Measurements from ENCODE around the gene TBC1D1.

Gene TBC1D1

DNA sequence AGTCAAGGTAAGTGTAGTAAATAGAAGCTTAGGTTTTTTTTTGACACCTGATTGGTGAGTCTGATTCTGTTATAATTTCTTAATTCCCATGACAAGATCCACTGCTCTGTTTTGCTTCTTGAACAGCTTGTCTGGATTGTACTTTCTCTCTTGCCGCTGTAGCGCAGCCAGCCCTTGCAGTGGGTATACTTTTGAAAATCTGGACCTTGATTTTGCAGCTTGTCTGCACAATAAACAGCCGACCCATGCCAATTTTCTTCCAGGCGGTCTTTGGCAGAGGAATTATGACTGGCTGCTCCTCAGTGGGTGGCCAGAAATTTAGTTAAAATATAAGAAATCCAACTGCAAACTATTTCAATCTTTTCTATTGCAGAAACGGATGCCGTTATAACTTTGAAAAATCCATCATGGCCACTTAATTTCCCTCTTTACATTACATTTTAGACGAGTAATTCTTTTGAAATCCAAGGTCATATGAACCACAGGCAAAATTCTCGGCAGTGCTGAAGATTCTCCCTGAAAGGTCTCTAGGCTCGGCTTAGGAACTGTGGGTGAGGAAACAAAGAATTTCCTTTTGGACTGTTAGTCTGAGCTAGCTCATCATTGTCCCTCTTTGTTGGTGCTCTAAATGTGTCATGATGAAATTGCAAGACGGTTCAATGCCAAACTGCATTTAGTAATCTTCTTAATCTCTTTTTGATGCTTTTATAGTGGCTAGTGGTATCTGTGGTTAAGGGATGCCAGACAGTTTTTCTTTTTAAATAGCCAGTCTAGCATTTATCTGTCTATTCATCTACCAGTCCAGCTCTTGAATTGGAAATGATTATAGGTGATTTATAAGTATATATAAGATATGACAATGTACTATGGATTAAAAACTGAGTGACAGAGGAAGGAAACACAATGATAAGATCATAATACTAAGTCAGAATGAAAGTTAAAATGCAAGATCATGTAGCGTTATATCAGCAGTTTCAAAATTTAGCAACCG lies 37.8 kb downstream of the TBC1D1 start:
- DNase-seq = no peak

DNA sequence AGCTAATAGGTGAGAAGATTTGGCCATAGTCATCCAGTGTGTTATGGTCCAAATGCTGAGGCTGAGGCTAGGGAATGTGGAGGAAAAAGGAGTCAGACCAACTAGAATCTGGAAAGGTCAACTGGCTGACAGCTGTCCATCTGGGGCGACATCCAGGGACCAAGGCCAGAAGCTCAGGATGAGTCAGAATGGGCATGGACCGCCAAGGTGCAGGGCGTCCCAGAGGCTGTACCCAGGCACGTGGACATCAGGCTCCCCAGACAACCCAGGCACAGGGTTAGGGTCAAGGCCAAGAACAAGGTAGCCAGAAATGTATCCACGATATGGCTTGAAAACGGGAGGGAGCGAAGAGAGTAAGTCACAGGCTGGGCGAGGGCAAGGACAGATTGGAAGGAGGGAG lies 43.2 kb downstream of the TBC1D1 start:
- no peak for DNase-seq

DNA sequence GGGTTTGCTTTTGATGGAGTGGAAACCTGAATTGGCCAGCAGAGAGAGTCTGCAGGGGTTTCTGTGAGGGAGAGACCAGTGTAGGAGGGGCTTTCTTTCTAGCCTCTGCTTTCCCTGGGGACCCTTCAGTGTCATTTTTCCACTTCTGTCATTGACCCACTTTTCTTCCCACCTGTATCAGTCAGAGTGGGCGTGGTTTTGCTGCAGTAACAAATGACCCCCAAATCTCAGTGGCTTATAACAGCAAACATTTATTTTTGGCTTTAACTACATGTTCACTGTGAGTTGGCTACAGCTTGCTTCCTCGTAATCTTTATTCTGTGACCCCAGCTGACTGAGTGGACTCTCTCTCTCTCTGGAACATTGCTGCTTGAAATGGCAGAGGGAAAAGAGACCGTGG lies 43.7 kb downstream of the TBC1D1 start:
- DNase-seq = no peak

DNA sequence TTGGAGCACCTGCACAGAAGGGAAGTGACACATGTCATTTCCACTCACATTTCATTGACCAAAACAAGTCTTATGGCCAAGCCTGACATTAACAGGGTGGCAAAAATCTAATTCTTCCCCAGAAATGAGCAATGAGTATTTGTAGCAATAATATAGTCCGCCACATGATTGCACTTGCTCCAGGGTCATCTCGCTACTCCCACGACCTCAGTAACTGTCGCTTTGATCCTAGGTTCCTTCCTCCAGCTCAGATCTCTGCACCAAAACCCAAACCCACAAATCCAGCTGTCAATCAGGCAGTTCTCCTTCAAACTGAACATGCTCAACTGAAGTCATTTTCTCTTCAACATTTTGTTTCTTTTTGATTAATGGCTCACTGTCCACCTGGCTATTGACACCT lies 44.1 kb downstream of the TBC1D1 start:
- no peak for DNase-seq

DNA sequence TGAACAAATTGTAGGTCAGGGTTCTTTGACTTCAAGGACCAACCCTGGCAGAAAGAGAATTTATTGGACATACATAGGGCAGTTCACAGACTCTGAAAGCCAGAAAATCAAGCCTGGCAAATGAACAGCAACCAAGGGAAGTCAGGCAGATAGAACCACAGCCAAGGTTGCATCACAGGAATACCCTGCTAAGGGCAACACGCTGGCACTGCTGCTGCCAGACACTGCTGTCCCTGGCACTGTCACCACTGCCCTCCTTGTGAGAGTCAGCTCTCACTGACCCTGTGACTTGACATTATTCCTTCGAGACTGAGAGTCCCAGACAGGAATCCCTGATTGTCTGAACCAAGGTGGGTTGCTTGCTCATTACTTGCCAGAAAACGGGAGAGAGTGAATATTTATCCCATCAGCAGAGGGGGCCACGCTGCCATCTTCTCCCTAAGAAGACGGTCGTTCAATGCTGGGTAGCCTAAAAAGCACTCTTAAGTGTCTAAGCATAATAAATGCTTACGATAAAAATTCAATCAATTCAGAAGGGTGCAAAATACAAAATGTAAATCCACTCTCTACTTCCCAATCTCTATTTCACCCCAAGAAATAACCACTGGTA lies 46.1 kb downstream of the TBC1D1 start:
- DNase-seq = no peak

DNA sequence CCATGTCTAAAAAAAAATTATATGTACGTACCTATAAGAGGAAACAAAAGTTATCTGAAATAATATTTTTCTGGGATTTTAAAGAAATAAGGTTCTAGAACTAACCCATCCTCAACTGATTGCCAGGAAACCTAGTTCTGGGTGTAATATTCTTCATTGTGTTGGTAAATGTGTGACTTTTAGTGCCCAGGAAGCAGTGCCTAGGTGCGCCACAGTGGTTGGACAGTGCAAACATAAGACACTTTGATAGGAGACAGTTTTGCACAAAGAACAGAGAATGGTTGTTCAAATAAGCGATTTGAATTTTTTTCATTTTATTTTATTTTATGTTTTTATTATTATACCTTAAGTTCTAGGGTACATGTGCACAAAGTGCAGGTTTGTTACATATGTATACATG lies 47.3 kb downstream of the TBC1D1 start:
- no peak for DNase-seq

DNA sequence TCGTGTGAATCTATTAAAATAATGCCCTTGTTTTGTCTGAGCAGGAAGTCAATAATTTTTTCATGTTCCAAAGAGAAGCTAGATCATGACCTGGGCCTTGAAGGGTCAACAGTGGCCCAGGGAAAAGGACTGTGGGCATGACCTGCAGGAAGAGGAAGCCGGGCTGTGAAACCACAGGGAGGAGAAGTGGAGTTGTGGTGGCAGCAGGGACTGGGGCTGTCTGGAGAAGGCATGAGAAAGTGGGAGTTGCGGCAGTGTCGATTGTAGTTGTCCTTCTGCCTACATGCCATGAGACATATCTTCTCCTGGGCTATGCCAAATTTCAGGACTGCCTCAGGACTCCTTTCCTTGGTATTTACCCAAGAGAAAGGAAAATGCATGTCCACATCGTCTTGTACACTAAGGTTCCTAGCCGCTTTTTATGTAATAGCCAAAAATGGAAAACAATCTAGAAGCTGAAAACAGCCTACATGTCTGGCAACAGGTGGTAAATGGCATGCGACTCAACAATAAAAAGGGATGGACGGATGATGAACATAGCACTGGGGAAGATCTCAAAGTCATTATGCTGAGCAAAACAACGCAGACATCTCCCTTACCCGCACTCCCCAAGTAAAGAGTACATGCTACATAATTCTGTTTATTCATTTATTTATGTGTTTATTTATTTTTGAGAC lies 55.8 kb downstream of the TBC1D1 start:
- DNase-seq = no peak

DNA sequence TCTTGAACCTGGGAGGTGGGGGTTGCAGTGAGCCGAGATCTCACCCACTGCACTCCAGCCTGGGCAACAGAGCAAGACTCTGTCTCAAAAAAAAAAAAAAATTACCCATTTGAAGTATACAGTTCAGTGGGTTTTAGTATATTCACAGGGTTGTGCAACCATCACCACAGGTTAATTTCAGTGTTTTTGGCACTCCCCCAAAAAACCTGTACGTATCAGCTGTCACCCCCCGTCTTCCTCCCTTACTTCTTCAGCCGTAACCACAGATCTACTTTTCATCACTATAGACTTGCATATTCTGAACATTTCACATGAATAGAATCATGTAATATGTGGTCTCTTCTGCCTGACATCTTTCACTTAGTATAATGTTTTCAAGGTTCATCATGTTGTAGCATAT lies 57.7 kb downstream of the TBC1D1 start:
- no peak for DNase-seq

DNA sequence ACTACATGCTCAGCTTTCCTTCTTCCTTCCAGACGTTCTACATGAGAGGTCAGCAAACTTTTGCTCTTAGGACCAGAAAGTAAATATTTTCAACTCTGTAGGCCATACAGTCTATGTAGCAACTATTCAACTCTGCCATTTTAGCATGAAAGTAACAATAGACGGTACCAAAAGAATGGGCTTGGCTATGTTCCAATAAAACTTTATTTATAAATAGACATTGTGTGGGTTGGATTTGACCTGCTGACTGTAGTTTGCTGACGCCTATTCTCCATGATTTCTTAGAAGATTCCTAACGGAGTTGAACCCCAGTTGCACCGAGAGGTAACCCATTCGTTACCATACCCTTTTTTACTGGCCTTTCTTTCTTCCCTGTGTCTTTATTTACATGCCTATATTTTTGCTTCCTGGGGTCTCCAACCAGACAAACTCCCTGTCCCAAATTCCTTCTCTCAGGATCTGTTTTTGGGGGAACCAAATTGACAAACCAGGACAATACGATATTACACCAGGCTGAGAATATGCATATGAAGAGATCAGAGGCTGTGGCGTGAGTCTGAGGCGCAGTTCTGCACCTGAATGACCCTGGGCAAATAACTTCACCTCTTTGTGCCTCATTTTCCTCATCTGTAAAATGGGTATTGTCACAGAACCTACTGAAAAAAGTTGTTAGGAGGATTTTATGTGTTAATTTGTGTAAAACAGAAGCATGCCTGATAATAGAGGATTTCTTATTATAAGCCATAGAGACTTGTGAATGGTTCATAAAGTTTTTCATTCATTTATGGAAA lies 58.9 kb downstream of the TBC1D1 start:
- DNase-seq = no peak

DNA sequence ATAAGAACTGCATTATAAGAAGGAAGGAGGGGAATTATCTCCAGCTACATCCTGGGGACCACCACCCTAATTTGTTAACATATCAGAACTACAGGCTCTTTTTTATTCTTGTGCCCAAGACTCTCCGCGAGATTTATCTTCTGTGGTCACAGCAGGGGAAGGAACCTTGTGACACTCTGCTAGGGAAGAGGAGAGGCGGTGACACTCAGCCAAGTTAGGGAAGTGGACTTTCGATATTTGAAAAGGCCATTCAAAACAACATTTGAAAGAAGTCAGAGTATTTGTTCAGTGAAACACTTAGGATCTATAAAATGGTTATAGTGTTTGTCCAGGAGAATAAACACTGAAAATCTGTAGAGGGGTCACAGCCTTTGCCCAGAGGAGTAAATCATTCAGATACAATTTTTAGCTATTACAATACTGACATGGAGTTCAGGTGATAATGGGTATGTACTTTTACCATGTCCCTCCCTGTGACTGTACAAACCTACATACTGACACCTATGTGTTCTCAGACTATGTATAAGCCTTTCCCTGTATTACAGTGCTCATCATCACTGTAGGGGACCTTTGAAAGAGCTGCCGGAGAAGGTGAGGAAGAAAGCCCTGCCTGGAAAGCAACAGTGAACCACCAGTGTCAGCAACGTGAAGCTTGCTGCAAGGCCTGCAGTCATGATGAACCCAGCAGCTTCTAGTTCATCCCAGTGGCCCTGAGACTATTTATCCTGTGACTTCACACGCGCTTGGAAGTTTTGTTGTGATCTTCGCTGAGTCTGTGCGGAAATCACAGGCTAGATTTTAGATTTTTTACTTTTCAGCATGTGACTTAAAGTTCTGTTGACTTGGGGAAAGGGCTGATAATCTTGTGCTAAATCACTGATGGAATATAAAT lies 60.8 kb downstream of the TBC1D1 start:
- DNase-seq = no peak

DNA sequence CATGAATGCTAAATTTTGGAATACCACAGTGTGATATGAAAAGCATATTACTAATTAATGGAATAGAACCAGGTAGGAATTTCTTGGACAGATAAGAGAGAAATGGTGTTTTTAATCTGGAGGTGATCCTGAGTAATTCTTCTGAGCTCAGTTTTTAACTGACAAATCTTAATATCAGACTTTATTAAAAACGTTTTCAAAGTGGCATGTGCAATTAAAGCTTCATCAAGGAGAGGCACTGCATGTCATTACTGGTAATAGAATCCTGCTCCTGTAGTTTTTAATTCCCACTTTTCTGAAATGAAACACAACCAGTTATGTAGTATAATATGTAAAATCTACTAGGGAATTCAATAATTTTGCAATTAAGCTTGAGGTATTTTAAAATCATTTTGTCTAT lies 62.3 kb downstream of the TBC1D1 start:
- DNase-seq = no peak

DNA sequence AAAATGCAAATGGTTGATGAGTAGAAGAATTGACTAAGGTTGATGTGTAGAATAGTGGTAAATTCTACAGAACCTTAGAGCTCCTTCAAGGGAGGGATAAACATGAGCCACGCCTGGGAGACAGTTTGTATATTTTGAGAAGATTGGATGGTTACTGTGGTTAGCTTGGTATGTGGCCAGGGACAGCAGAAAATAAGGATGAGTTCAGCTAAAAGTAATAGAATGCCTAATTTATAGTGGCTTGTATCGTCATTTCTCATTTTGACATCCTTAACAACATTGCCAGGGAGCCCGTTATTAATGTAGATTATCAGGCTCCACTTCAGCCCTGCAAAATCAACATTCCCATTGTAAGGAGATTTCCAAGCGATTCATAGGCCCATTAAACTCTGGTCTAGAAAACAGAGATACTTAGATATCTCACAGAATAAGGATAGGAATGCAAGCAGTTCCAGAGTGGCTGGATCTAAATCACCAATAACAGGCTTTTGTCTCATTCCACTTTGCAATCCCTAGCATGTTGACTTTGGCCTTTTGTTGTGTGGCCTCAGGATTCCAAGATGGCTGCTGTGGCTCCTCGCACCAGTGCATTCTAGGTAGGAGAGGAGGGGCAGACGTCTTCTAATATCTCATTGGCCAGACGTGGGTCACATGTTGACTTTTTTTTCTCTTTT lies 62.9 kb downstream of the TBC1D1 start:
- DNase-seq = no peak

DNA sequence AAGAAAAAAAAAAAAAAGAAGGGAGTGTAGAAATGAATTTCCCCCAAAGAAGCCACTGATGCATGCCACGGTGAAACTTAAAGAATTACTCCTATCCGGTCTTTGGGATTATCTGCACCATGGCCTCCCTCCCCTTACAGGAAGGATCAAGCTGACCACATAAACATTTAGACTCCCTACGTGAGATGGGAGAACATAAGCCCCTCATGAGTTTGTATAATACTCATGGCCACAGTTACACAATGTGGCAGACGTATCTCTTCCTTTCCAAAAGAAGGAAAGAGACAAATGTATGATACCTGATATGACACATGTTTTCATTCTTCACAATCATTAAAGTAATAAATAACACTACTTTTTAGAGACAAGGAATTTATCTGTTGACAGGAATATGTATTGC lies 66.1 kb downstream of the TBC1D1 start:
- no peak for DNase-seq

DNA sequence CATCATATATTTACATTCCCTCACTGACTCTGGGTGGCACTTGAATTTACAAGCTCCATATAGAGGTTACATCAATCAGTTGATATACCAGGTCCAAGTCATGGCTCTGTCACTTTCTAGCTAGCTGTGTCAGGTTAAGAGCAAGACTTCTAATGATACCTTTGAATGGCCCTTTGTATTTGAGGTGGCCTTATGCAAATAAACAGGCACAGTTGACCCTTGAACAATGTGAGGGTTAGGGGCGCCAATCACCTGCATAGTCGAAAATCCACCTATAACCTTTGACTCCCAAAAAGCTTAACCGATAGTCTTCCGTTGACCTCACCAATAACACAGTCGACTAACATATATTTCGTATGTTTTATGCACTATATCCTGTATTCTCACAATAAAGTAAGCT lies 68.0 kb downstream of the TBC1D1 start:
- DNase-seq = no peak

DNA sequence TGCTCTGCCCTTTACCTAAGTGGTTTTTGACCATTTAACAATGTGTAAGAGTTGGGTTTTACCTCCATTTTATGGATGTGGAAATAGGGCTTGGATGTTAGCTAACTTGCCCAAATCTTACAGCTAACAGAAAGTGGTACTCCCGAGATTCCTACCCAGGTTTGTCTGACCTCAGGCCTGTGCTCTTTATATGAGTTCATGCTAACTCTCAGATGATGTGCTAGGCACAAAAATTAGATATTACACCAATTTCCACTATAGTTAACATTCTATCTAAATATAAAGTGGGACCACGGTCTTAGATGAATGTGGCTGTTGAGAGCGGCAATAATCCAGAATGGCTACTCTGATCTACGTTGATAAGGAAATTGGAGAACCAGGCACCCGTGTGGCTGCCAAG lies 69.2 kb downstream of the TBC1D1 start, which contains the start of gene PTTG2:
Gene PTTG2, plus strand, starts transcription at position 301 of the 400 bp plus-strand sequence. Its CDS starts 37 bp downstream, at position 338.
- DNase-seq = no peak

DNA sequence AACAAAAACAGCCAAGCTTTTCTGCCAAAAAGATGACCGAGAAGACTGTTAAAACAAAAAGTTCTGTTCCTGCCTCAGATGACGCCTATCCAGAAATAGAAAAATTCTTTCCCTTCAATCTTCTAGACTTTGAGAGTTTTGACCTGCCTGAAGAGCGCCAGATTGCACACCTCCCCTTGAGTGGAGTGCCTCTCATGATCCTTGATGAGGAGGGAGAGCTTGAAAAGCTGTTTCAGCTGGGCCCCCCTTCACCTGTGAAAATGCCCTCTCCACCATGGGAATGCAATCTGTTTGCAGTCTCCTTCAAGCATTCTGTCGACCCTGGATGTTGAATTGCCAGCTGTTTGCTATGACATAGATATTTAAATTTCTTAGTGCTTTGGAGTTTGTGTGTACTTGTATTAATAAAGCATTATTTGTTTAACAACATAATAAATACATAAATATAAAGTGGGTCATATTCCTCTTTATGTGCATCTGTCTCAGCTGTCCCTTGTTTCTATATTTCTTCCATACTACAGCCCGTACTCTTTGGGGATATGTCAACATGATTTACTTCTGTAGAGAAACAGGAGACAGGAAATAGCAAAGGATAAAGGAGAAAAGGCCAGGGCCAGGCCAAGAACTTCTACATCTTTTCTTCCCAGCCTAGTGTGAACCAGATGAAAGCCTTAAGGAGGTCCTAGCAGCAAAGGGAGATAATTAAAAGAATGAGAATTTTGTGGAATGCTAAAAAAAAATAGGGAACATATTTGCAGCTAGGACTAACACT lies 70.0 kb downstream of the TBC1D1 start:
- no peak for DNase-seq

DNA sequence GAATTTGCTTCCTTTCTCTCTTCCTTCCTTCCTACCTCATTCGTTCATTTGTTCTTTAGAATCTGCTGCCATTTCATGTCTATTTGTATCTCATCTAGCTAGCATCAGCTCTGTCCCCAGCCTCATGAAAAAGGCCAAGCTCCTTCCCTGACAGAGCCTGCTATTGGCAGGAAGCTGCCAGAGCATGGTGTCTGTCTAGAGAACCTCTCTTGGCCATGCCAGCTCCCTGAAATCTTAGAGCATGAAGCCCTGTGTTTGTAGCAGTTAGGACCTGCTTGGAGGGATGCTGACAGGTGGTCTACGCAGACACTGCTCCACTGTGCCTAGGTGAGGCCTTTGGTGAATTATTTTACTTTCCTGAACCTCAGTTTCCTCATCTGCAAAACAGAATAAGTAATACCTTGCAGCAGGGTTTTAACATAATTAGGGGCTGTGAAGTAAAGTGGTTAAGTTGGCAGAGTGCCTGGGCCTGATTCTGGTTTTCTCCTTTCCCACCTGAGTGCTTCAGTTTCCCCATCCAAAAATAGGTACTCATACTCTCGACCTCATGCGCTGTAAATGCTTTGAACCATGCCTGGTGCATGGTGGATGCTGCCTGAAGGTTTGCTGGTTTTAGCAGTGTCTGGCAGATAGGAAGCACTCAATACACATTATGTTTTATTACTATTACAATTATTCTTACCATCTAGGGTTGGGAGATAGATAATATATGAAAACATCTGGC lies 74.0 kb downstream of the TBC1D1 start:
- DNase-seq = no peak

DNA sequence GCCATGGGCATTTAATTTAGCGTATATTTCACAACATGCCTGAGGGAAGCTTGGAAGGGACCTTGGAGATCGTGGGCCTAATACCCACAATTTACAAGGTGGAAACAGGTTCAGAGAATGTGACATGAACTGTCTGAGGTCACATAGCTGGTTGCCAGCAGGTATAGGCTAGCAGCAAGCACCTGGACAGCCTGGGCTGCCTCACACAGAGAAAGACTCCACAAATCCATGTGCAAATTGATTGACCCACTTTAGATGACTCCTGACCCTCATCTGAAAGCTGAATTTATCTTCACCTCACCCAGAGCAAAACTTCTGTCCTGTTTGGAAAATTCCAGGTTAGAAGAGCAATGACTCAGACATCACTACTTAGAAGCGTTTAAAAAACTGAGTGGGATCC lies 75.2 kb downstream of the TBC1D1 start:
- DNase-seq = no peak

DNA sequence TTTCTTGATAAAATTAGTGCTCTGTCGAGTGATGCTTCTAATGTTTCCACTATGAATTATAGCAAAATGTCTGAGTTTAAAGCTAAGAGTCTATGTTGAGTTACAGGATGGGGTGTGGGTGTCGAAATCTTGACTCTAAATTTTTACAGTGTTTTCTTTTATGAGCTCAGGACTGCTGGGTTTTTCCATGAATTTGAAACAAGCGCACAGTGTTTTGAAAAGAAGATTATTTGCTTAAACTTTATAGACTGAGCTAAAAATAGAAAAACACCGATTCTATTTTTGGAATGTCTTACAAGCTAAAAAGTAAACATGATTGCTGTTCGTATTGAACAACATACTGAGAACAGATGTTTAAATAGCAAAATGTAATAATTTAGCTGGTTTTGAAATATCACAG lies 76.9 kb downstream of the TBC1D1 start:
- no peak for DNase-seq

DNA sequence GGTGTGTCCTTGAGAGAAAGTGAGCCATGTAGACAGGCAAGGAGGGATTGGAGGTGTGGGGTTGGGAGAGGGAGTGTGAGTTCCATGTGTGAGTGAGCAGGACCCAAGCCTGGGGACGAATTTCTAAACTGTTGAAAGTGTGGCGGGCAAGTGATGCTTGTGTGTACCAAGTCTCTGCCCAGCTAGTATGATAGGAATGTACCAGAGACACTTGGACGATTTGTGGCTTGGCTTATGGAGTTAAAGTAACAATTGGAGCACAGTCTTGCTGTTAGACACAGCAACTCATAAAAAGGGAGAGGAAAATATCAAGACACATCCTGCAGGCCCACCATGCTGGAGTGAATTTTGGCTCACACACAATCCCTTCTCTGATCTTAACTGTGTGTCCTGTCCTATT lies 77.9 kb downstream of the TBC1D1 start:
- no peak for DNase-seq
